Measurements from ENCODE around the gene GPR158. TPM values are rescaled to one million over a fixed set of nuclear protein-coding genes. Genes with fewer than 3 reads are reported as not detected.

Gene GPR158
- total and polyA plus RNA-seq, 9 of the 15 experiments (the other 6 are each of a cell fraction or from before 2014, with no cell fraction given): 4.0 to 7.6 (median 5.0) TPM

- TF ChIP-seq E2F8 (IDR thresholded peaks at IDR 0.05; ENCODE audit: low read depth, partially characterized antibody): no peak
- TF ChIP-seq ZNF778 (CRISPR knock-in tag; IDR thresholded peaks at IDR 0.05): no peak
- TF ChIP-seq ZNF589 (CRISPR knock-in tag; IDR thresholded peaks at IDR 0.05; ENCODE audit: low read depth): no peak
- no peak for TF ChIP-seq ATF2 (CRISPR knock-in tag; IDR thresholded peaks at IDR 0.05)
- no peak for TF ChIP-seq KAT2B (IDR thresholded peaks at IDR 0.05; ENCODE audit: low read depth, low read length)
- no peak for TF ChIP-seq GABPB2 (CRISPR knock-in tag; conservative IDR thresholded peaks at IDR 0.05)
- TF ChIP-seq ZNF398 (CRISPR knock-in tag; IDR thresholded peaks at IDR 0.05): no peak
- TF ChIP-seq NCOA2 (IDR thresholded peaks at IDR 0.05; ENCODE audit: partially characterized antibody in 2 of 2): no peak
- TF ChIP-seq PTRF (tag; IDR thresholded peaks at IDR 0.05): no peak
These were observed 306.7 kb downstream of the GPR158 start (continued) for GRCh38 chr10:25481467-25481866.
